GM18873 (cell line): Measurements from ENCODE around the gene DNAAF8.

ENCODE experiments used
- ATAC-seq: cut with Tn5 transposase; IDR thresholded peaks from one replicate; pipeline ENCODE4 v1.9.1; 2021; ENCODE audit warnings: mild to moderate bottlenecking, moderate library complexity, moderate number of reproducible peaks; ENCODE audit not compliant: unreplicated experiment, low FRiP score

DNAAF8 gene

GRCh38 chr16:4694642-4695451 is 39.5 kb upstream of the DNAAF8 start:
- no peak for ATAC-seq

GRCh38 chr16:4695473-4696171 is 38.7 kb upstream of the DNAAF8 start:
- ATAC-seq = no peak

GRCh38 chr16:4696172-4696904 is 38.0 kb upstream of the DNAAF8 start:
- no peak for ATAC-seq

- no peak for ATAC-seq
These were observed 37.2 kb upstream of the DNAAF8 start for GRCh38 chr16:4696905-4697847.

GRCh38 chr16:4697848-4698291 is 36.5 kb upstream of the DNAAF8 start:
- ATAC-seq = no peak

GRCh38 chr16:4698321-4699045 is 35.9 kb upstream of the DNAAF8 start:
- ATAC-seq = no peak

- ATAC-seq = no peak
These were observed 35.2 kb upstream of the DNAAF8 start for GRCh38 chr16:4699046-4699556.

- ATAC-seq = no peak
These were observed 33.8 kb upstream of the DNAAF8 start for GRCh38 chr16:4700380-4700996.

- no peak for ATAC-seq
These were observed 33.2 kb upstream of the DNAAF8 start for GRCh38 chr16:4700997-4701743.

GRCh38 chr16:4701791-4702465 is 32.4 kb upstream of the DNAAF8 start:
- ATAC-seq = no peak

- no peak for ATAC-seq
These were observed 31.9 kb upstream of the DNAAF8 start for GRCh38 chr16:4702466-4702808.

- ATAC-seq = no peak
These were observed 30.4 kb upstream of the DNAAF8 start for GRCh38 chr16:4703906-4704305.

GRCh38 chr16:4704491-4704890 is 29.8 kb upstream of the DNAAF8 start:
- ATAC-seq = no peak

GRCh38 chr16:4704913-4705312 is 29.4 kb upstream of the DNAAF8 start:
- no peak for ATAC-seq

- ATAC-seq = no peak
These were observed 27.5 kb upstream of the DNAAF8 start for GRCh38 chr16:4706871-4707270.

- no peak for ATAC-seq
These were observed 24.9 kb upstream of the DNAAF8 start for GRCh38 chr16:4709481-4709880.

- no peak for ATAC-seq
These were observed 20.5 kb upstream of the DNAAF8 start for GRCh38 chr16:4713663-4714501.
